ENCODE data around the gene R3HCC1L.
"Not testable (repeated sequence)": the region's sequence is repeated elsewhere in the genome, so short reads cannot be mapped to it uniquely, and the experiment has no call there.

DNA sequence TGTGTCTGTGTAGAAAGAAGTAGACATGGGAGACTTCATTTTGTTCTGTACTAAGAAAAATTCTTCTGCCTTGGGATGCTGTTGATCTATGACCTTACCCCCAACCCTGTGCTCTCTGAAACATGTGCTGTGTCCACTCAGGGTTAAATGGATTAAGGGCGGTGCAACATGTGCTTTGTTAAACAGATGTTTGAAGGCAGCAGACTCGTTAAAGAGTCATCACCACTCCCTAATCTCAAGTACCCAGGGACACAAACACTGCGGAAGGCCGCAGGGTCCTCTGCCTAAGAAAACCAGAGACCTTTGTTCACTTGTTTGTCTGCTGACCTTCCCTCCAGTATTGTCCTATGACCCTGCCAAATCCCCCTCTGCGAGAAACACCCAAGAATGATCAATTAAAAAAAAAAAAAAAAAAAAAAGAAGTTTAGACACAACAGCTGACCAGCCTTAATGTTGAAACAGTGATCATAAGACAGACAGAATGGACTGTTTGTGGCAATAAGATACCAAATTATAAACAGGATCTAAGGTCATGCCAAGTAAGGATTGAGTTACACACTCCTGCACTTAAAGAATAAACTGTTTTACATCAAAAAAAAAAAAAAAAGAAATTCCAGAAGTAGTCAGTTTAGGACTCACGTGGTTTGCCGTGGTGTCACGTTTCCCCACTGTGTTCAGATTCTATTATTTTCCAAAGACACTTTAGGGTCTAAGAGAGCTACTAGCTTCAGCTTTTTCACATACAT, 18.9 kb downstream of the R3HCC1L start:
- TF ChIP-seq, protein P1, sequence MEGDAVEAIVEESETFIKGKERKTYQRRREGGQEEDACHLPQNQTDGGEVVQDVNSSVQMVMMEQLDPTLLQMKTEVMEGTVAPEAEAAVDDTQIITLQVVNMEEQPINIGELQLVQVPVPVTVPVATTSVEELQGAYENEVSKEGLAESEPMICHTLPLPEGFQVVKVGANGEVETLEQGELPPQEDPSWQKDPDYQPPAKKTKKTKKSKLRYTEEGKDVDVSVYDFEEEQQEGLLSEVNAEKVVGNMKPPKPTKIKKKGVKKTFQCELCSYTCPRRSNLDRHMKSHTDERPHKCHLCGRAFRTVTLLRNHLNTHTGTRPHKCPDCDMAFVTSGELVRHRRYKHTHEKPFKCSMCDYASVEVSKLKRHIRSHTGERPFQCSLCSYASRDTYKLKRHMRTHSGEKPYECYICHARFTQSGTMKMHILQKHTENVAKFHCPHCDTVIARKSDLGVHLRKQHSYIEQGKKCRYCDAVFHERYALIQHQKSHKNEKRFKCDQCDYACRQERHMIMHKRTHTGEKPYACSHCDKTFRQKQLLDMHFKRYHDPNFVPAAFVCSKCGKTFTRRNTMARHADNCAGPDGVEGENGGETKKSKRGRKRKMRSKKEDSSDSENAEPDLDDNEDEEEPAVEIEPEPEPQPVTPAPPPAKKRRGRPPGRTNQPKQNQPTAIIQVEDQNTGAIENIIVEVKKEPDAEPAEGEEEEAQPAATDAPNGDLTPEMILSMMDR (IDR thresholded peaks at IDR 0.05; ENCODE audit: low read length): not testable (repeated sequence)
- not testable (repeated sequence) for TF ChIP-seq EZH2phosphoT487 (IDR thresholded peaks at IDR 0.05; ENCODE audit: low read length)
